Right lobe of liver (tissue), 6 donors: ENCODE measurements around the gene SSTR1. TPM values are rescaled to one million over a fixed set of nuclear protein-coding genes. Genes with fewer than 3 reads are reported as not detected.
A peak's percentile ranks its signal among the peaks of the same experiment; 100 is the strongest.
"Not testable (repeated sequence)": the region's sequence is repeated elsewhere in the genome, so short reads cannot be mapped to it uniquely, and the experiment has no call there.

Source experiments
- ATAC-seq, 4 donors: fragments of 200-7000 bp; cut with Tn5 transposase; one replicate each; pipeline ENCODE4 v1.9.1; 2020; ENCODE audit warnings: mild to moderate bottlenecking in 4 of 4, moderate library complexity in 4 of 4
- DNase-seq, 3 donors: peaks; one replicate each; pipeline ENCODE4 v3.0.0-alpha.2; 2020
- H3K27ac ChIP-seq, 3 donors: fragments of 200-600 bp; one replicate each; pipeline ENCODE4 v1.8.0; 2022
- H3K27me3 ChIP-seq, 2 donors: fragments of 200-600 bp; one replicate each; pipeline ENCODE4 v1.8.0; 2022
- H3K36me3 ChIP-seq, 4 donors: fragments of 200-600 bp; sonication (generic) in 1 of 4; one replicate each; pipeline versions ENCODE4 v1.5.1 to v1.8.0; 2017 to 2022; ENCODE audit warnings: control low read depth in 1 of 4
- H3K4me1 ChIP-seq, 4 donors: fragments of 200-600 bp; sonication (generic) in 1 of 4; one replicate each; pipeline versions ENCODE4 v1.5.1 to v1.8.0; 2017 to 2022; ENCODE audit warnings: control low read depth in 1 of 4
- H3K4me3 ChIP-seq, 3 donors: fragments of 200-600 bp; one replicate each; pipeline ENCODE4 v1.8.0; 2022
- H3K9me3 ChIP-seq, 4 donors: fragments of 200-600 bp; sonication (generic) in 1 of 4; one replicate each; pipeline versions ENCODE4 v1.5.1 to v1.8.0; 2017 to 2022; ENCODE audit warnings: control low read depth in 1 of 4
- CTCF ChIP-seq, 4 donors: fragments of 200-600 bp in 3 of 4; fragments of 450-650 bp in 1 of 4; IDR thresholded peaks; one replicate each; pipeline versions ENCODE4 v1.5.1 to v1.8.0; 2016 to 2022; ENCODE audit warnings: antibody characterized with exemption in 4 of 4, mild to moderate bottlenecking in 2 of 4
- POLR2A ChIP-seq: fragments of 450-650 bp; IDR thresholded peaks from one replicate; pipeline ENCODE4 v1.6.1; 2017; ENCODE audit warnings: antibody characterized with exemption, mild to moderate bottlenecking
- WGBS: methylation state at CpG from one replicate; pipeline ENCODE4 v1.1.6; 2018; ENCODE audit warnings: low coverage, low lambda C conversion rate; ENCODE audit not compliant: insufficient coverage; ENCODE audit errors: missing lambda C conversion rate; 5-methylcytosine and 5-hydroxymethylcytosine counted together
- intact Hi-C, 2 donors: fragments of 100-400 bp; cut with DNase I; formaldehyde crosslinking; loops; one replicate each; pipeline versions ENCODE4 v1.11.2 to v1.14.1; 2022
- total RNA-seq, 6 experiments: library from RNA; depleted of rRNA in 2 of 6; stranded (reverse); fragments of >200 nt in 2 of 6; fragmentation: NEBNext Ultra II Directional in 3 of 6; extraction: Animal tissue kit (Norgen Biotek cat#: 25700) in 3 of 6; gene quantifications; one replicate each; pipeline versions ENCODE4 v1.1.0 to v1.2.4, GENCODE V29; 2016 to 2023
- donor health status: DM: no; HTN: yes; CAD: no.
- donor health status: DM: no; HTN: no; CAD: no.
- donor health status: DM: no; HTN: no; CAD: no.
- donor health status: DM: no; HTN: yes; CAD: no.
- donor health status: DM: no; HTN: yes; CAD: no.

SSTR1 gene
- total RNA-seq, 6 experiments from 2014 or later = 1.6 to 8.0 (median 4.0) TPM

GRCh38 chr14:38186216-38186615 is 21.5 kb upstream of the SSTR1 start:
- Histone ChIP-seq H3K36me3 (no peaks in the 10 kb centered on the region), H3K4me3 (no peak overlapping the region), H3K27ac (no peak overlapping the region), H3K9me3 (no peaks in the 10 kb centered on the region), H3K4me1 (no peaks in the 10 kb centered on the region), H3K27me3 (no peaks in the 10 kb centered on the region)
- WGBS = 70% methylated on average over 1 of the region's 1 CpG
- intact Hi-C loops = no loop called here
- DNase-seq (no peak), ATAC-seq (no peak)
- TF ChIP-seq CTCF (IDR thresholded peaks at IDR 0.05) (no peak), POLR2A (no peak)

GRCh38 chr14:38187528-38187927 is 20.2 kb upstream of the SSTR1 start:
- no peak for TF ChIP-seq POLR2A
- no peak for TF ChIP-seq CTCF (IDR thresholded peaks at IDR 0.05)
- intact Hi-C loops = no loop called here
- Histone ChIP-seq H3K9me3 (no peaks in the 10 kb centered on the region), H3K4me3 (no peak overlapping the region), H3K27ac (no peak overlapping the region), H3K36me3 (no peaks in the 10 kb centered on the region), H3K27me3 (no peaks in the 10 kb centered on the region), H3K4me1 (no peaks in the 10 kb centered on the region)
- 62% methylated on average over 2 of the region's 2 CpGs for WGBS
- DNase-seq (no peak), ATAC-seq (peak in 1 of 4 donors; percentile 25)

GRCh38 chr14:38189930-38190726 is 17.6 kb upstream of the SSTR1 start:
- Histone ChIP-seq H3K36me3 (no peaks in the 10 kb centered on the region), H3K4me1 (no peaks in the 10 kb centered on the region), H3K4me3 (no peak overlapping the region), H3K27ac (no peak overlapping the region), H3K9me3 (no peaks in the 10 kb centered on the region), H3K27me3 (no peaks in the 10 kb centered on the region)
- 40% methylated on average over 1 of the region's 4 CpGs for WGBS
- TF ChIP-seq CTCF (IDR thresholded peaks at IDR 0.05) (no peak), POLR2A (no peak)
- DNase-seq = no peak
- intact Hi-C loops = no loop called here
- ATAC-seq = no peak

GRCh38 chr14:38190846-38191245 is 16.9 kb upstream of the SSTR1 start:
- H3K4me1 ChIP-seq, DNase-seq, ATAC-seq, H3K27ac ChIP-seq, H3K36me3 ChIP-seq, intact Hi-C loops, H3K27me3 ChIP-seq, H3K9me3 ChIP-seq, H3K4me3 ChIP-seq: not testable (repeated sequence)
- WGBS = 75% methylated on average over 4 of the region's 11 CpGs

- 41% methylated on average over 9 of the region's 10 CpGs for WGBS
These were observed 16.2 kb upstream of the SSTR1 start for GRCh38 chr14:38191491-38191890.

More at GRCh38 chr14:38191491-38191890, 16.2 kb upstream of the SSTR1 start:
- H3K36me3 ChIP-seq, DNase-seq, ATAC-seq, H3K27me3 ChIP-seq, H3K4me3 ChIP-seq, intact Hi-C loops, H3K9me3 ChIP-seq, H3K27ac ChIP-seq, H3K4me1 ChIP-seq: not testable (repeated sequence)
